ENCODE measurements around the gene AMH. TPM values are rescaled to one million over a fixed set of nuclear protein-coding genes. Genes with fewer than 3 reads are reported as not detected.

The AMH gene
- total and polyA plus RNA-seq, 9 donors, result 0.80 to 12.0 (median 1.3) TPM; not detected in 1

DNA sequence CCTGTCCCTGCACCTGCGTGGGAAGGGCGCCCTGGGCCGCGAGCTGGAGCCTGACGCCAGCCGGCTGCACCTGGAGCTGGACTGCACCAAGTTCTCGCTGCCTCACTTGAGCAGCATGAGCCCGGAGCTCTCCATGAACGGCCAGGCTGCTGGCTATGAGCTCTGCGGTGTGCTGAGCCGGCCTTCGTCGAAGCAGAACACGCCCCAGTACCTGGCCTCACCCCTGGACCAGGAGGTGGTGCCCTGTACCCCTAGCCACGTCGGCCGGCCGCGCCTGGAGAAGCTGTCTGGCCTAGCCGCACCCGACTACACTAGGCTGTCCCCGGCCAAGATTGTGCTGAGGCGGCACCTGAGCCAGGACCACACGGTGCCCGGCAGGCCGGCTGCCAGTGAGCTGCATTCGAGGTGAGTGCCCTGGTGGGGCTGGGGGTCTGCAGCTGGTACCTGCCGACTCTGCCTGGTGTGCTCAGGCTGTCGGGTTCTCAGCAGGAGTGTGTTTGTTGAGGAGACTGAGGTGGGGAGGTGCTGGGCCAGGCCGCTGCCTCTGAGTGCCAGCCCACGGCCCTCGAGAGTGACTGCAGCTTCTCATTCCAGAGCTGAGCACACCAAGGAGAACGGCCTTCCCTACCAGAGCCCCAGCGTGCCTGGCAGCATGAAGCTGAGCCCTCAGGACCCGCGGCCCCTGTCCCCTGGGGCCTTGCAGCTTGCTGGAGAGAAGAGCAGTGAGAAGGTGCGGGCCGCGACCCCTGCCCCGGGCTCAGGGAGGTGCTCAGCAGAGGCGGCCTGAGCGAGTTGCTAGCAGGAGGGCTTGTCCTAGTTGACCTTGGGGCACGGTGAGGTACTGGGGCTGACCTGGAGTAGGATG lies 32.5 kb upstream of the AMH start:
- 92 to 96% (median 93%) methylated on average over 38 to 43 of the region's 43 CpGs for WGBS, 3 donors
- no peak for DNase-seq
- Histone ChIP-seq H3K27me3 (no peaks in the 10 kb centered on the region), H3K36me3 (no peaks in the 10 kb centered on the region), H3K9me3 (no peaks in the 10 kb centered on the region), H3K27ac (no peak overlapping the region), H3K4me3 (no peak overlapping the region), H3K4me1 (ENCODE audit: insufficient read depth) (peaks cover 2% of the 10 kb centered on the region)
- no peak for TF ChIP-seq POLR2A (IDR thresholded peaks at IDR 0.05)
- TF ChIP-seq EP300 (IDR thresholded peaks at IDR 0.05), result no peak
- TF ChIP-seq, protein P1, sequence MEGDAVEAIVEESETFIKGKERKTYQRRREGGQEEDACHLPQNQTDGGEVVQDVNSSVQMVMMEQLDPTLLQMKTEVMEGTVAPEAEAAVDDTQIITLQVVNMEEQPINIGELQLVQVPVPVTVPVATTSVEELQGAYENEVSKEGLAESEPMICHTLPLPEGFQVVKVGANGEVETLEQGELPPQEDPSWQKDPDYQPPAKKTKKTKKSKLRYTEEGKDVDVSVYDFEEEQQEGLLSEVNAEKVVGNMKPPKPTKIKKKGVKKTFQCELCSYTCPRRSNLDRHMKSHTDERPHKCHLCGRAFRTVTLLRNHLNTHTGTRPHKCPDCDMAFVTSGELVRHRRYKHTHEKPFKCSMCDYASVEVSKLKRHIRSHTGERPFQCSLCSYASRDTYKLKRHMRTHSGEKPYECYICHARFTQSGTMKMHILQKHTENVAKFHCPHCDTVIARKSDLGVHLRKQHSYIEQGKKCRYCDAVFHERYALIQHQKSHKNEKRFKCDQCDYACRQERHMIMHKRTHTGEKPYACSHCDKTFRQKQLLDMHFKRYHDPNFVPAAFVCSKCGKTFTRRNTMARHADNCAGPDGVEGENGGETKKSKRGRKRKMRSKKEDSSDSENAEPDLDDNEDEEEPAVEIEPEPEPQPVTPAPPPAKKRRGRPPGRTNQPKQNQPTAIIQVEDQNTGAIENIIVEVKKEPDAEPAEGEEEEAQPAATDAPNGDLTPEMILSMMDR (IDR thresholded peaks at IDR 0.05), result no peak
- intact Hi-C loops (cut with DNase I), result no loop called here

- no peak for DNase-seq
- intact Hi-C loops (cut with DNase I), result no loop called here
- TF ChIP-seq POLR2A (IDR thresholded peaks at IDR 0.05), result no peak
- Histone ChIP-seq H3K9me3 (no peaks in the 10 kb centered on the region), H3K36me3 (no peaks in the 10 kb centered on the region), H3K27me3 (no peaks in the 10 kb centered on the region), H3K4me3 (no peak overlapping the region), H3K4me1 (ENCODE audit: insufficient read depth) (peaks cover 2% of the 10 kb centered on the region), H3K27ac (no peak overlapping the region)
- 95 to 97% (median 95%) methylated on average over 21 to 22 of the region's 22 CpGs for WGBS, 3 donors
These were observed 31.5 kb upstream of the AMH start for GRCh38 chr19:2217591-2217990.

GRCh38 chr19:2219726-2220125 lies 29.4 kb upstream of the AMH start:
- no peak for DNase-seq
- 89 to 92% (median 91%) methylated on average over 21 of the region's 21 CpGs for WGBS, 3 donors
- Histone ChIP-seq H3K36me3 (no peaks in the 10 kb centered on the region), H3K4me3 (no peak overlapping the region), H3K9me3 (no peaks in the 10 kb centered on the region), H3K4me1 (ENCODE audit: insufficient read depth) (peaks cover 2% of the 10 kb centered on the region), H3K27ac (no peak overlapping the region), H3K27me3 (no peaks in the 10 kb centered on the region)
- intact Hi-C loops (cut with DNase I), result no loop called here
- TF ChIP-seq POLR2A (IDR thresholded peaks at IDR 0.05), result no peak
- TF ChIP-seq EP300 (IDR thresholded peaks at IDR 0.05), result no peak
- TF ChIP-seq, protein P1 (IDR thresholded peaks at IDR 0.05), result no peak

GRCh38 chr19:2221250-2221831 lies 27.8 kb upstream of the AMH start:
- WGBS, 3 donors, result 65 to 89% (median 66%) methylated on average over 19 to 20 of the region's 20 CpGs
- Histone ChIP-seq H3K9me3 (no peaks in the 10 kb centered on the region), H3K27ac (no peak overlapping the region), H3K4me3 (no peak overlapping the region), H3K4me1 (ENCODE audit: insufficient read depth) (peaks cover 2% of the 10 kb centered on the region), H3K27me3 (no peaks in the 10 kb centered on the region), H3K36me3 (no peaks in the 10 kb centered on the region)
- TF ChIP-seq EP300 (IDR thresholded peaks at IDR 0.05), result no peak
- TF ChIP-seq POLR2A (IDR thresholded peaks at IDR 0.05), result no peak
- TF ChIP-seq, protein P1 (IDR thresholded peaks at IDR 0.05), result no peak
- DNase-seq, result no peak
- intact Hi-C loops (cut with DNase I), result no loop called here

- WGBS, 3 donors, result 64 to 80% (median 73%) methylated on average over 15 to 20 of the region's 20 CpGs
- Histone ChIP-seq H3K4me1 (ENCODE audit: insufficient read depth) (peaks cover 2% of the 10 kb centered on the region), H3K27me3 (no peaks in the 10 kb centered on the region), H3K9me3 (no peaks in the 10 kb centered on the region), H3K27ac (no peak overlapping the region), H3K36me3 (no peaks in the 10 kb centered on the region), H3K4me3 (no peak overlapping the region)
- DNase-seq, result no peak
- intact Hi-C loops (cut with DNase I), result no loop called here
- no peak for TF ChIP-seq EP300 (IDR thresholded peaks at IDR 0.05)
- TF ChIP-seq, protein P1 (IDR thresholded peaks at IDR 0.05), result no peak
These were observed 27.2 kb upstream of the AMH start for GRCh38 chr19:2221918-2222317.

All from ovary (tissue), 9 donors.